GM15510 (cell line): ENCODE data around the gene CAMTA1.

Experiments used
- POLR2A ChIP-seq: IDR thresholded peaks from 3 replicates; pipeline ENCODE4 v1.6.1; 2011; ENCODE audit warnings: borderline replicate concordance; ENCODE audit not compliant: insufficient read length; ENCODE audit errors: extremely low read depth

The CAMTA1 gene

DNA sequence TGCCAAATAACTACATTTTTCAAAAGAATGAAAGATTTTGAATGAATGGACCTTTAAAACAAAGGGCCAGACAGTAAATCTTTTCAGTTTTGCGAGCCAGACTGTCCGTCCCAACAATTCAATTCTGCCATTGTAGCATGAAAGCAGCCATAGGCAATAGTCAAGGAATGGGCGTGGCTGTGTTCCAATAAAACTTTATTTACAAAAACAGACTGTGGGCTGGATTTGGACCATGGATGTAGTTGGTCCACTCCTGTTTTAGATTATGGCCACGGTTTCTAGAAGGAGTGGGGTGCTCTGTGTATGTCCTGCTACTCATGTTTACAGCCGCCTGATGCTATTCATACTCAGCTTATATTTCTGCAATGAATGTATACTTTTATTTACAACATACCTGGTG lies 474.7 kb downstream of the CAMTA1 start:
- TF ChIP-seq POLR2A: no peak

DNA sequence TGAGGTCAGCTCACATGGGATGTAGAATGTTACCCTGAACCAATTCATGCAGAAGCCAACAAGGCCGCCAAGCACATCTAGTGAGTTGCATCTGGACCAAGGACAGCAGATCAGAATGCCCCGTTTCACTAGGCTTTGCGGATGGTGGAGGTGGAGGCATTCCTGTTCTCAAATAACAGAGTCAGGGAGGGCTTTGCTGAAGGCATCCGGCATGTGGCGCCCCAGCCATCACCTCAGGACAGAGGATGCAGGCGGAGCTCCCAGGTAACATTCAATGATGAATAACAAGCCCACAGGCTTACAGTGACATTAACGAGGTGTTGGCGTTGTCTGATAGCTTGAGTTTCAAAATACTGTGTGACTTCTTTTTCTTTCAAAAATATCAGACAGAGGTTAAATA lies 476.2 kb downstream of the CAMTA1 start:
- TF ChIP-seq POLR2A: no peak

DNA sequence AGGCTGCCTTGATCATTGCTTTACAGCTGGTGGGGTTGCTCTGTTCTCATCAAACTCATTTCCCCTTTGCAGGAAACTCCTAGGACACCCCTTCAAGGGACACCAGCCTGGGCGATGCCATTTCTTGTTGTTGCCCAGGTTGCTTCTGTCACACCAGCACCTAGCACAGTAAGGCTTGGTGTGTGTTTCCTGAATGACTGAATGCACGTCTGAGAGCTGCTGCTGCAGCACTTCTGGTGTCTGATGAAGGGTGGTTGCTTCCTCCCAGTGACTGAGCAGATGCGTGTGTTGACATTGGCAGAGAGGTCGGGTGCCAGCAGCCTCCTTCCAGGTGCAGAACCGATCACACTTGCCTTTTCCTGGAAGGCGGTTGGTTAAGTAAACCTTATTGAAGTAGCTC lies 477.4 kb downstream of the CAMTA1 start:
- no peak for TF ChIP-seq POLR2A

DNA sequence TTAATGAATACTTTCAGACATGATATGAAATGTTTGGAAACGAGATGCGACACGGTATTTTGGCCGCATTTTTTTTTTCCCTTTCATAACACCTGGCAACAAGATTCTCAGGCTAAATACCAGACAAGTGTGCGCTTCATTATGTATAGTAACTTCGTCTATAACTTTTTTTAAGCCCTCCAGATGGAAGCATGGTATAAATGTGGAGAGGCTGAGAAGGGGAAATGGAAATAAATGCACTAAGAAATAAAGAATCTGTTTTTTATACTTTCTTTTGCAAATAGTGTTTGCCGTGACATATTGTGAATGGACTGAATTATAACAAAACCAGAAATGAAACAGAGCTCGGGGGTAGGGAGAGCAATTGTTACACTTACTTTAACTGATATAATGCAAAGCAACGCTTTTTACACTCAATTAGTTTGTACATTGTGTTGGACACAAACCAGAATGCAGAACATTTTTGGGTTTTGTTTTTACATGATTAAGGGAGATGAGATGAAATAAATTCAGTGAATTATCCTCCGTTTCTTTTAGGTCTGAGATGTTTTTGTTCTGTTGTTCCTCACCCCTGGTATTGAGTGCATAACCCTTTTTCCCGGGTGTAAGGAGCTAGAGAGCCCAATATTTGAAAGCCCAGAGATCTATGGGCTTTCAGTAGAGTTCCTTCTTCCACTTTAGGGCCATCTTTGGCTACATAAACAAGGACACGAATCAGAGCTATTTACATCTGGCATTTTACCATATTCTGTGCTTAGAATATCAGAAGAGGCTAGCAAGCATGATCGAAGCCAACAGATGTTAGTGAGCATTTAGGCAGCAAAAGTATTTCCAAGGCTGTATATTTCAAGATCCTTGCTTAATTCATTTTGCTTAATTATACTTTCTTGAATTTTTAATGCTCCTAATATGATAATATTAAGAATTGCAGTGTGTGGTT lies 478.0 kb downstream of the CAMTA1 start:
- no peak for TF ChIP-seq POLR2A

DNA sequence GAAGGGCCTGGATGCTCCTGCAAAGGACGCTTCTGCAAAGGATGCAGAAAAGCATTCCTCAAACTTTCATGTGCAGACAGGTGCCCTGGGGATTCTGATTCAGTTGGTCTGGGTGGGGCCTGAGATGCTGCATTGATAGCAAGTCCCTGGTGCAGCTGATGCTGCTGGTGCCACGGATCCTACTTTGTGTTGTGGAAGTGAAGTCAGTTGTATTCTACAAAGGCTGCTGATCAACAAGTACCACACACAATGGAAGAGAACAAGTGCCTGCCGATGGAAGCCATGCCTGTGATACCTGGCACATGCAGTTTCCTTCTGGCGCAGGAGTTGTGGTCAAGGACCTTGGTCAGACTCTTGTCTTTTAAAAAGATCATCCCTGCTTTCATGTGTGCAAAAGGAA lies 478.8 kb downstream of the CAMTA1 start:
- no peak for TF ChIP-seq POLR2A

DNA sequence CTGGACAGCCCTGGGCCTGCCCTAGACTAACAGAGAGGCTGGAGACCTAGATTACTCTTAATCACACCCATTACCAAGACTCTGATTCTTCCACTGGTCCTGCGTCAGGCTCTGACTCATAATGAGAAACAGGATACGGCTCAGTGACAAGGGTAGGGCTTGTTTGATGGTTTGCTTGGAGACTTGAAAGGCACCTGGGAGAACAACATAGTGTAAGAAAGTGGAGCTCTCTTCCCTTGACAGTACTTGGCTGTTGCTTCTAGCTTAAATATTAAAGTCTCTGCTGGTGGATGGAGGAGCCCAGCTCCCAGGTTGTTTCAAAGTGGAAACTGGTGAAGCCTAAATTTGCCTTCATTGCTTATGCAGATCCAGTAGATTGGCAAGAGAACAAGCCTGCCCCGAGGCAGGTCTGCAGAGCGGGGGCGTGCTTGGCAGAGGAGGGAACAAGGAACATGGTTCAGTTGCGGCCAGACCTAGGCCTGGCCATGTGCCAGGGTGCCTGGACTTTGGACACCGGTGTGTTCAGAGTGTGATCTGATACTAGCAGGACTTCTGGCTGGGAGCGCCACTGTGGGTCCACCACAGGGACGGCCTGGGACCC lies 480.6 kb downstream of the CAMTA1 start:
- TF ChIP-seq POLR2A: no peak

DNA sequence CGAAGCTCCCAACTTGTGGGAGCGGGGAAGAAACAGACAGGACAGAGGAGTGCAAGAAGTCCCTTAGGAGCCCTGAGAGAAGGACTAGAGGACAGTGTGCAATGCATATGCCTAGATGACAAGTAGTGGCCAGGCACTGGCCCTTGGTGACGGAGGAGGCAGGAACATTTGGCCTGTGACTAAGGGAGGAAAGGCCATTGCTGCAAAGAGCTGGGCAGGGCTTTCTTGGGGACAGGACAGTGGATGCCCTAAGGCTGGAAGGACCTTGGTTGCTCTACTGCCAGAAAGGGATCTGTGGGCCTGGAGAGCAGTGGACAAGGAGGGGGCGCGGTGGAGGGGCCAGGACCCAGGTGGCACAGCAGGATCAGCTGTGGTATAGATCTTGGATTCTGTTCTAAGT lies 481.3 kb downstream of the CAMTA1 start:
- no peak for TF ChIP-seq POLR2A

DNA sequence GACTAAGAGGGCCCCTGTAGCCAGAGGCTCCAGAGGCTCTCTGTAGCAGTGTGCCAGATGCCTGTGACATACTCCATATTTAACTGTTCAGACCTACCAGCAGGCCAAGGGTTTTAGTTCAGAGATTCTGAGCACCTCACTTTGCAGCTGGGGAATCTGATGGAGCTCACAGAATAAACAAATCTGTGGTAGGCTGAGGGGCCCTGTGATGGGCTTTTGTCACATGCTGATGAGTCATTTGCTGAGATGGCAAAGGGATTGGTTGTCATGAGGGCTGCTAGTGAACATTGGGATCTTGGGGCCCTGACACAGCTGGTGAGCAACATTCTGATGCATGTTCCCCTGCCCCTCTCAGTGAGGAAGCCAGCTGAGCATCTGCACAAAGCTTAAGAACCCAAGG lies 482.2 kb downstream of the CAMTA1 start:
- no peak for TF ChIP-seq POLR2A

DNA sequence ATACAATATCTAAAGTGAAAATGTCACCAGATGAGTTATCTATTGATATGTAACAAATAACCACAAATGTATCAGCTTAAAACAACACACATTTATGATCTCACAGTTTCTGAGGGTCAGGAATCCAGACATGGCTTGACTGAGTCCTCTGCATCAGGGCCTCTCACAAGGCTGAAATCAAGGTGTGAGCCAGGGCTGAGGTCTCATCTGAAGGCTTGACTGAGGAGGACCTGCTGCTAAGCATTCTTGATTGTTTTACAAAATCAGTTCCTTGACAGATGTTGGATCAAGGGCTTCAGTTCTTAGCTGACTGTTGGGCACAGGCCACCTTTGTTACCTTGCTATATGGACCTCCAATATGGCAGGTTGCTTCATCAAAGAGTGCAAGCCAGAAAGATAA lies 483.7 kb downstream of the CAMTA1 start:
- no peak for TF ChIP-seq POLR2A

DNA sequence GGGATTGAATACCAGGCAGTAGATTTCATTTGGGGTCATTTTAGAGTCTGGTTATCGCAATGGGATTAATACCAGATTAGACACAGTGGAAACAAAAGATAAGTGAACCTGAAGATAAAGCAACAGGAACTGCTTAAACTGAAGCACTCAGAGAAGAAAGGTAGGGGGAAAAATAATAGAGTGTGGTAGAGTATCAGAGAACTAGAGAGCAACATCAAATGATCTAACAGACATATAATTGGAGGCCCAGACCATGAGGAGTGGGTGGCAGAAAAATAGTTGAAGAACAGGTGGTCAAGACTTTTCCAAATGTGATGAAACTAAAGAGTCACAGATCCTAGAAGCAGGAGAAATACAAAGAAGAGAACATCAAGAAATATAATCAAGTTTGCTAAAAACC lies 484.3 kb downstream of the CAMTA1 start:
- no peak for TF ChIP-seq POLR2A

DNA sequence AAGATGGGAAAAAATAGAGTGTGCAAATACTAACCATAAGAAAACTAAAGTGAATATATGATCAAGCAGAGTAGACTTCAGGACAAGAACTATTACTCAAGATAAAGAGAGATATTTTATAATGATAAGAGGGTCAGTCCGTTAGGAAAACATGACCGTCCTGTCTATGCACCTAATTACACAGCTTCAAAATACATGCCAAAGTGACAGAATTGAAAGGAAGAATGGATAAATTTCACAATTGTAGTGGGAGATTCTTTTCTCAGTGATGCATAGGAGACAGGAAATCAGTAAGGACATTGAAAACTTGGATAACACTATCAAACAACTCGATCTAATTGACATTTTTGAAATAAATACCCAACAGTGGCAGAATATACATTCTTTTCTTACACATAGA lies 489.0 kb downstream of the CAMTA1 start:
- no peak for TF ChIP-seq POLR2A

DNA sequence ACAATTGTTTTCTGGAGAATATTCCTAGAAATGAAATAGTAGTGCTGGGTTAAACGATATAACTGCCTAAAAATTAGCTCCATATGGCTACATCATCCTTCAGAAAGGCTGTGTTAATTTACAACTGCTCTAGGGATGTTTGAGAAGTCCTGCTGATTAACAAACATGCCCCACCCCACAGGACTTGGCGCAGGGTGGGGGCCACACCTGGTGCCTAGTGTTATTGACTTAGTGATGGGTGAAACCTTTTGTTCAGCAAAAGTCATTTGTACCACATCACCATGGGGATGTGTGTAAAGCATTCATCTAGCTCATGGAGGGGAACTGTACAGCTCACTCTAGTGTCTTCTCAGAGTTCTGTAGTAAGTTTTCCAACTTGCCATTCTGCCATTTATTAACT lies 492.8 kb downstream of the CAMTA1 start:
- no peak for TF ChIP-seq POLR2A

DNA sequence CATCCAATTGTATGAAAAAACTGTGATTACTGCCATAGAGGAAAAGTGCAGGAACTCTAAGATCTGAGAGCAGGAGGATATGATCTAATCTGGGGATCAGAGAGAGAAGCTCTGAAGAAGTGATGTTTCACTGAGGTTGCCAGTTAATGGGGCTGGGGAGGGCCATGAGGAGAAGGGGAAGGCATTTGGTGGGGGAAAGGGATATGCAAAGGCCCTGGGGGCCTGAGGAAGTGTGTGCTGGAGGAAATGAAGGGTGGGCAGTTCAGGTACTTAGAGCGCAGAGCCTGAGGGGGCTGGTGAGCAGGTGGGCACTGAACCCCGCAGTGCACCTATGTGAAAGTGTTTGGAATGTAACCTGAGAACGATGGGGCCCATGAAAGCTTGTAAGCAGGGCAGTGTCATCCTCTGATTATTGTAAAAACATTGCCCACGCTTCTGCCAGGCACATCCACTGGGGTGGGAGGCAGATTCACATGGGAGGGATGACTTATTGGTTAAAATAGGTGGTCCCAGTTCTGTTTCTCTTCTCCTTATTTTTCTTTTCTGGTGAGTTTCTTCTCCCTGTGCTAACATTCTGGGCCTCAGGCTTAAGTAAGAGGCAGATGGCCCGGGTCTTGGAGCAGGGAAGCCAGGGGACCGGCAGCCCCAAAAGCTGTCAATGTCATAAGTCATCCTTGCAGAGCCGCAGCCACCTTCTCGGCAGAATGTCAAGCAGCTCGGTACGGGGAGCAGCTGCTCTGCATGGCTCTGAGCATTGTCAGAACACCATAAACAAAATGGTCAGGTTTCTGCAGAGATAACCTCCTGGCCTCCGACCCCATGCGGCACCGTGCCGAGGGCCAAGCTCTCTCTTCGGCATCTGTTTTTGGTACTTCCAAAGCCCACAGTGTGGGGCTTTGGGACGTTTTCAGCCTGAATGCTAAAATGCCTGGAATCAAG lies 493.8 kb downstream of the CAMTA1 start:
- TF ChIP-seq POLR2A: no peak

DNA sequence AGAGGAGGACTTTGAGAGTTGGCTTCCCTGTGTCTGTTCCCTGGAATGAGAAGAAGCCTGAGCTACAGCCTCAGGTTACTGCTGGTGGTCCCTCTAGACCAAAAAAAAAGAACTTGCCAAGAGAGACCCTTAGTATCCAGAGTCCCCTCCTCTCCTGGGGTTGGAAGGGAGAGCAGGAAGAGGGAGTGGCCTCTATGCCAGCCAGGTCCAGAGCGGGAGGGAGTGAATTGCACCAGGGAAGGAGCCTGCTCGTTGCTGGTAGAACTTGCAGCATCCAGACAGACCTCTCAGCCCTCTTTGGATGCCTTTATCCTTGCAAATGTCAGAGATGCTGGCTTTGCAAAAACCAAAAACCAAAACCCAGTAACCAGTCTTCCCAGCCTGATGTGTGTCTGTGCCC lies 494.5 kb downstream of the CAMTA1 start:
- TF ChIP-seq POLR2A: no peak

DNA sequence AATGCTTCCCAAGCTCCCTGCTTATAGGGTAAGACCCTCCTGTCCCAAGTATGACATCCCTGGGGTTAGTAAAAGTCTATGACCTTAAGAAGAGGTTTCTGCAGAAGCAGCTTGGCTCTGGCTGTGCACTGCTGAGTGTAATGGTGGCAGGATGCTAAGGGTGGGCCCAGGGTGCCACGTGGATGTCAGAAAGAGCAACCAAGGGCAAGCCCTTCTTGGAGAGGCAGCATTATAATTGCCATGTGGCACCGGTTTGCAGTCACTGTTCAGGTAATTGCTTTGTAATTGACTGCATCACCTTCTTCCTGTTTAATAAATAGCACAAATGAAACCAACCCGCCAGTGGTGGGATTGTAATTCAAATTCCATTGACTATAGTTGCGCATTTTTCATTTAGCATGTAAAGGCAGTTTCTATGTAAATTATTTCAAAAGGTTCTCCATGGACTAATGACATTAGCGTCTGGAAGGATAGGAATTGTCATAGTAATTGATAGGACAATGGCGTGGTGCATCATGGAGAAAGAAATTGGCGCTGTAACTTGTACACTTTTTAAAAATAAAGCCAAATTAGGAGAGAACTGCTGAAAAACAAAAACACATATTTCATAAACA lies 495.2 kb downstream of the CAMTA1 start:
- no peak for TF ChIP-seq POLR2A

DNA sequence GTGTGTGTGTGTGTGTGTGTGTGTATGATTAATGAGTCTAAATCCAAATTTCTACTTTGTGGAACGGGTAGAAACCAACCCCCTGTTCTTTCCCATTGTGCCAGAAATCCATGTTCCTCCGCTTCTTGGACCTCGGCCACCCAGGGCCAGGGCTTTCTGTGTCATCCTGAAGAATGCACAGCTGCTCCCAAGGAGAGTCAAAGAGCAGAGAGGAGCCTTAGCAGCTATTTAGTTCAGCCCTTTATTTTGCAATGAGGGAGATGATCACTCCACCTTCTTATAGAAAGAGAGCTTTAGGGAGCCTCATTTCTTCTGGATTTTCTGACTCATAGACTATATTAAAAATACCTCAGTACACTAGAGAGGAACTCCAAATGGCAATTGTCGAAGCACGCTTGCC lies 496.6 kb downstream of the CAMTA1 start:
- no peak for TF ChIP-seq POLR2A
